Measurements from ENCODE around the gene C17orf58.
"Not testable (repeated sequence)": the region's sequence is repeated elsewhere in the genome, so short reads cannot be mapped to it uniquely, and the experiment has no call there.

Gene C17orf58

DNA sequence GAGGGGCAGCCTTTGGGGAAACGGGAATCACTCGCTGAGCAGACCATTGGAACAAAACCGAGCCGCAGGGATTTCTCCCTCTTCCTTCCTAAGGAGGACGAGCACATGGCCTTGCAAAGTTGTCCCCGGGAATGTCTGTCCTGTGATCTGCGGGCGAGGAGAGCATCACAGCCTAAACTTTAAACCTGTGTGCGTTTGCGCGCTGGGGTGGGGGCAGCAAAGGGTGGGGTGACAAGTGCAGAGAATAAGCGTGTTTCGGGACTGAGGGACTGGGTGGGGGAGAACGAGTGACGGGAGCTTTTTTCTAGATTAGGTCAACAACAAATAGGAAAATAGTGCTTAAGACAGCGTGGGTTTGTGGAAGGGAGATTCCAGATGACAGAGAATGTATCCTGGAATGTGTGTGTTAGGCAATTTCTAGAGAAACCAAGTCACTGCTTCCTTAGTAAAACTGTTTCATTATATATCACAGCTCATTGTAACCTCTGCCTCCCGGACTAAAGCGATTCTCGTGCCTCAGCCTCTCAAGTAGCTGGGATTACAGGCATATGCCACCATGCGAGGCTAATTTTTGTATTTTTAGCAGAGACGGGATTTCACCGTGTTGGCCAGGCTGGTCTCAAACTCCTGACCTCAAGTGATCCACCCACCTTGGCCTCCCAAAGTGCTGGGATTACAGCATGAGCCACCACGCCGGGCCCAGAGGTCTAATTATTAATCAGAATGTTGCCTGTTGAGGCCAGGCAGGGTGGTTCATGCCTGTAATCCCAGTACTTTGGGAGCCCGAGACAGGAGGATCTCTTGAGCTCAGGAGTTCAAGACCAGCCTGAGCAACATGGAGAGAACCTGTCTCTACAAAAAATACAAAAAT, at the start of gene C17orf58:
Gene C17orf58, minus strand, starts transcription at position 169 of the 871 bp plus-strand sequence. CDS start 271 bp downstream, outside the sequence.
- DNase-seq (ENCODE audit: extremely low read depth in 1 of 2, low read depth in 1 of 2): not testable (repeated sequence)

- DNase-seq (ENCODE audit: extremely low read depth in 1 of 2, low read depth in 1 of 2): no peak
Observed at GRCh38 chr17:68036304-68037147, 40.3 kb upstream of the C17orf58 start.

DNA sequence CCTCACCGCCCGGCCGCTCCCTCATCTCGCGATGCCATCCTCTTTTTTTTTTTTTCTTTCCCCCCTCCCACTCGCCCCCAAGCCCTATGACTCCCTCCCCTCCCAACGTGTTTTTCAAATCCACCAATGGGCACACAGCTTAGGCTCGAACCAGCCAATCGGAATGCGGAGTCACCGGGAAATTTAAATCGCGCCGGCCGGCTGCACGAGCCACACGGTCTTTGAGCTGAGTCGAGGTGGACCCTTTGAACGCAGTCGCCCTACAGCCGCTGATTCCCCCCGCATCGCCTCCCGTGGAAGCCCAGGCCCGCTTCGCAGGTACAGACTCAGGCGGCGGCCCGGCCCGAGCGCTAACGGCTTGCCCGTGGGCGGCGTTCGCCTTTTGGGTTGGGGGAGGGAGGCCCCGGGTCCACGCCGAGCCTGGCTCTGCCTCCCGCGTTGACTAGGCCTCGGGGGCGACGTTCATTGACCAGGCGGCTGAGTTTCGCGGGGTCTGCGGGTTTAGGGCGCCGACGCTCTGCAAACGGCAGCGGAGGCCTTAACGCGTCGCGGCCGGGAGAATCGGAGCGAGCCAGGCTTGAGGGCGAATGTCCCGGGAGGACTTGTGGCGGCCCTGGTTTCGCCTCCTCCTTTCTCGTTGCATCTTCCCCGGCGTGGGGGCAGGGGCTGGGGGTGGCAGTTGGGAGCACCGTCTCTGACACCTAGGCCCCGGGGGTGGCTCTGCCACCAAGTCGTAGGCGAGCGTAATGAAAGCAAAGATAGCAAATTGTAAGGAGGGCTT, 39.4 kb upstream of the C17orf58 start, which contains the start of gene KPNA2:
Gene KPNA2, plus strand, starts transcription at position 213 of the 781 bp plus-strand sequence. CDS start 1,398 bp downstream, outside the sequence.
- peak; percentile 74 to 81 for DNase-seq (ENCODE audit: extremely low read depth in 1 of 2, low read depth in 1 of 2)

- DNase-seq (ENCODE audit: extremely low read depth in 1 of 2, low read depth in 1 of 2): peak; percentile 63 to 78
Observed at GRCh38 chr17:68035131-68035522, 38.9 kb upstream of the C17orf58 start.

DNA sequence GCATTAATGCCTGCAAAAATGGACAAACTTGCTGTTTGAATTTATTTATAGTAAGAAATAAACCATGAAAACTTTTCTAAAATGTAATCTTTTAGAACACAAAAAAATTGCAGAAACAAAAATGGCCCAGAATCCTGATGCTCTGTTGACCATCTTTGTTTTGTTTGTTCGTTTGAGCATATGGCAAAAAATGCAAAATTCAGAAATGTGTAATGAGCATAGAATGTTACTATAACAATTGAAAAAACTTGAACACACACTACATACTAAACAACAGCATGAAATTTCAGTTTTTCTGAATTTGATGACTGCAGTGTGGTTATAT, 38.1 kb upstream of the C17orf58 start:
- DNase-seq (ENCODE audit: extremely low read depth in 1 of 2, low read depth in 1 of 2): no peak

GRCh38 chr17:68033636-68034451, 37.6 kb upstream of the C17orf58 start:
- DNase-seq (ENCODE audit: extremely low read depth in 1 of 2, low read depth in 1 of 2): no peak

GRCh38 chr17:68029512-68030215, 33.4 kb upstream of the C17orf58 start:
- no peak for DNase-seq (ENCODE audit: extremely low read depth in 1 of 2, low read depth in 1 of 2)

DNA sequence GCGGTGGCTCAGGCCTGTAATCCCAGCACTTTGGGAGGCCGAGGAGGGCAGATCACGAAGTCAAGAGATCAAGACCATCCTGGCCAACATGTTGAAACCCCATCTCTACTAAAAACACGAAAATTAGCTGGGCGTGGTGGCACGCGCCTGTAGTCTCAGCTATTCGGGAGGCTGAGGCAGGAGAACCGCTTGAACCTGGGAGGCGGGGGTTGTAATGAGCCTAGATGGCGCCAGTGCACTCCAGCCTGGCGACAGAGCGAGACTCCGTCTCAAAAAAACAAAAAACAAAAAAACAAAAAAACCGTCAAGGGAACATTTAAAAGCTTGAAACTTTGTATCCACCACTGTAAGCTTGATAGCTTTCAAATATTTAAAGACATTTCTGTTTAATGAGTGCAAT, 26.3 kb upstream of the C17orf58 start:
- DNase-seq (ENCODE audit: extremely low read depth in 1 of 2, low read depth in 1 of 2): not testable (repeated sequence)

DNA sequence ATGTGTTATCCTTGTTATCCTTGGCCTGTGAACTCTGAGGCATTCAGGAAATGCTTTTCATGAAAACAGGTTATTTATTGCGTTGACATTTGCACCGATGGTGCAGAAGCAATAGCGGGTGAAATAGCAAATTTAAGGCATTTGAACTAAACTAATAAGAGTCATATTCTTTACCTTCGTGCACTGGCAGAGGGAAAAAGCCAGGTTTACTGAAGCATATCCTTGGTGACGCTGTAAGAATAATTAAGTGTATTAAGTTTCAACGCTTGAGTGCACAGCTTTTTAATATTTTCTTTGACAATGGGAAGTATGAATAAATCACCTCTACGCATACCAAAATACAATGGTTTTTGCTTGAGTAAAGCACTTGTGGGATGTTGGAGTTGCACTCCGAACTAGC, 25.7 kb upstream of the C17orf58 start:
- no peak for DNase-seq (ENCODE audit: extremely low read depth in 1 of 2, low read depth in 1 of 2)

DNA sequence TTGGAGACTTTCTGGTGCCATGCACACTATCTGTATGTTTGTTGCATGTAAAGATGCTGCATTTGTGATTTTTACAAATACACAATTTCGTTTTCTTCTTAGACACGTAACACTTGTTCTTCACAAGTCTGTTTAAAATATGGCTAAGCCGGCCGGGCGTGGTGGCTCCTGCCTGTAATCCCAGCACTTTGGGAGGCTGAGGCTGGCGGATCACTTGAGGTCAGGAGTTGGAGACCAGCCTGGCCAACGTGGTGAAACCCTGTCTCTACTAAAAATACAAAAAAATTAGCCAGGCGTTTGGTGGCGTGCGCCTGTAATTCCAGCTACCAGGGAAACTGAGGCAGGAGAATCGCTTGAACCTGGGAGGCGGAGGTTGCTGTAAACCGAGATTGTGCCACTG, 24.5 kb upstream of the C17orf58 start:
- not testable (repeated sequence) for DNase-seq (ENCODE audit: extremely low read depth in 1 of 2, low read depth in 1 of 2)

DNA sequence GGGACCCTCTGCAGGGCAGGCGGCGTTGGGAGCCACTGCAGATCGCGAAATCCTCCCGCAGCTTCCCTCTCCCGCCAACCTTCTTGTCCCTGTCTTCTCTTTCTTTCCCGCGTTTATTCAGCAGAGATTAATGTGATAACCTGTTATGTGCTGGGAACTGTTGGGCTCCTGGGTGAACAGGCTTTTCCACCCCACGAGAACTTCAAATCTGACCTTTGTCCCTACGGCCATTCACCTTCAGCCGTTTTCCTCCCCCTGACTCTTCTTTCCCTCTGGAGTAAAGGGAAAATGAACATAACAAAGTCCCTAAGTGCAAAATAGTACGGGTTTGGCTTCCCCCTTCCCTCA, 24.1 kb upstream of the C17orf58 start:
- no peak for DNase-seq (ENCODE audit: extremely low read depth in 1 of 2, low read depth in 1 of 2)

- DNase-seq (ENCODE audit: extremely low read depth in 1 of 2, low read depth in 1 of 2): peak; percentile 87 to 93
Observed at GRCh38 chr17:68019675-68020408, 23.6 kb upstream of the C17orf58 start.

GRCh38 chr17:68019336-68019674, 23.0 kb upstream of the C17orf58 start:
- no peak for DNase-seq (ENCODE audit: extremely low read depth in 1 of 2, low read depth in 1 of 2)

- DNase-seq (ENCODE audit: extremely low read depth in 1 of 2, low read depth in 1 of 2): not testable (repeated sequence)
Observed at GRCh38 chr17:68018493-68018892, 22.2 kb upstream of the C17orf58 start.

DNA sequence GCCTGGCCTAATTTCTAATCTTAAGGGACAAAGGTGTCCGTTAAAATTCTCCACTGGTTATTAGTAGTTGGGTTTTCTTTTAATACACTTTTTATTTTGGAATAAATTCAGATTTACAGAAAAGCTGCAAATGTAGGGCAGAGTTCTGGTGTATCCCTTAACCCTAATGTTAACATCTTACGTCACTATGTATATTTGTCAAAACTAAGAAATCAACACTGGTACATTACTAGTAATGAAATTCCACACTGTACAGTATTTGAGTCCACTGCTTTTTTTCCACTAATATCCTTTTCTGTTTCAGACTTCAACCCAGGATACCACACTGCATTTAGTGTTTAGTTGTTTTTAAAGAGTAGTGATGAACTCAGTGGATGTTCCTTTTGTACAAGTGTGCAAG, 20.6 kb upstream of the C17orf58 start:
- DNase-seq (ENCODE audit: extremely low read depth in 1 of 2, low read depth in 1 of 2): no peak

GRCh38 chr17:68015081-68015723, 18.9 kb upstream of the C17orf58 start:
- no peak for DNase-seq (ENCODE audit: extremely low read depth in 1 of 2, low read depth in 1 of 2)

GRCh38 chr17:68013385-68013784, 17.1 kb upstream of the C17orf58 start:
- DNase-seq (ENCODE audit: extremely low read depth in 1 of 2, low read depth in 1 of 2): no peak

- DNase-seq (ENCODE audit: extremely low read depth in 1 of 2, low read depth in 1 of 2): peak in 1 of 2 donors; percentile 56
Observed at GRCh38 chr17:68011199-68011665, 15.0 kb upstream of the C17orf58 start.
